Measurements from ENCODE around the gene EEIG2. TPM values are rescaled to one million over a fixed set of nuclear protein-coding genes. Genes with fewer than 3 reads are reported as not detected.

EEIG2 gene
- total and polyA plus RNA-seq, 2 of the 13 experiments (the other 11 are each of a cell fraction or from before 2014, with no cell fraction given): 0.90 to 3.2 TPM

- no peak overlapping the region for H3K9ac ChIP-seq (ENCODE audit: insufficient read depth, low read depth, low read length)
- ChIA-PET CTCF (ENCODE audit: low intra/inter-chr PET ratio, low total read pairs) (no interaction called here), POLR2A (interaction anchor here (0.7 kb wide), 1 partner anchor 12 kb away, joined by 3 read pairs; no protein-coding TSS in a partner anchor)
- no peaks in the 10 kb centered on the region for H3K27me3 ChIP-seq (ENCODE audit: control insufficient read depth in 1 of 2, insufficient read depth in 2 of 2, low read length in 2 of 2)
- intact Hi-C loops (cut with micrococcal nuclease; ENCODE audit: unreplicated experiment): no loop called here
- H3K79me2 ChIP-seq (ENCODE audit: insufficient read depth, low read length): no peaks in the 10 kb centered on the region
- peaks cover 7% of the 10 kb centered on the region; the same call in 1 of the 2 replicates for H3K4me1 ChIP-seq (ENCODE audit: insufficient read depth, low read length)
- H3K9me3 ChIP-seq (ENCODE audit: low read length): no peaks in the 10 kb centered on the region
- 85% methylated on average over 1 of the region's 1 CpG for WGBS (ENCODE audit: low lambda C conversion rate)
- no peak for ATAC-seq
- H3K4me2 ChIP-seq (ENCODE audit: low read depth, low read length): no peak overlapping the region
- no peak overlapping the region for H2AFZ ChIP-seq (ENCODE audit: low read length)
- no peaks in the 10 kb centered on the region for H3K36me3 ChIP-seq (replicated peaks in 1 of 2; ENCODE audit: control insufficient read depth in 1 of 2, insufficient read depth in 2 of 2, low read length in 2 of 2)
- H3K27ac ChIP-seq (ENCODE audit: extremely low read length, insufficient read depth, low read length): no peak overlapping the region
- in situ Hi-C loops (cut with HindIII; ENCODE audit: extremely low pct_ligation_motif_present, low pct_unique_long_range_greater_than_20kb): no loop called here
- no peak for DNase-seq (ENCODE audit: low spot score)
- no peak overlapping the region for H3K4me3 ChIP-seq (replicated peaks in 1 of 3; ENCODE audit: insufficient read depth in 1 of 3, low read depth in 2 of 3, low read length in 3 of 3)
- no peaks in the 10 kb centered on the region for H4K20me1 ChIP-seq (ENCODE audit: insufficient read depth, low read length)
- no peak for FAIRE-seq
- TF ChIP-seq PLSCR1 (CRISPR knock-in tag; IDR thresholded peaks at IDR 0.05; ENCODE audit: borderline replicate concordance) (no peak), ZKSCAN1 (IDR thresholded peaks at IDR 0.05; ENCODE audit: low read length) (no peak), MTF2 (CRISPR knock-in tag; IDR thresholded peaks at IDR 0.05; ENCODE audit: borderline replicate concordance) (no peak), HDAC1 (CRISPR knock-in tag; IDR thresholded peaks at IDR 0.05) (no peak), SRSF9 (IDR thresholded peaks at IDR 0.05; ENCODE audit: borderline replicate concordance, insufficient read depth, low read depth, low read length, poor library complexity, severe bottlenecking) (no peak), MTERF4 (CRISPR knock-in tag; IDR thresholded peaks at IDR 0.05) (no peak), HHEX (CRISPR knock-in tag; IDR thresholded peaks at IDR 0.05) (no peak), ZNF430 (CRISPR knock-in tag; IDR thresholded peaks at IDR 0.05) (no peak), HDAC2 (CRISPR knock-in tag; IDR thresholded peaks at IDR 0.05) (no peak), ZBTB14 (CRISPR knock-in tag; IDR thresholded peaks at IDR 0.05) (no peak), TP53 (CRISPR knock-in tag; conservative IDR thresholded peaks at IDR 0.05) (no peak), SUZ12 (IDR thresholded peaks at IDR 0.05; ENCODE audit: low read depth, low read length) (no peak), WIZ (CRISPR knock-in tag; IDR thresholded peaks at IDR 0.05) (no peak), TEAD3 (CRISPR knock-in tag; optimal IDR thresholded peaks at IDR 0.05; ENCODE audit: borderline replicate concordance) (no peak), RAD21 (CRISPR knock-in tag; IDR thresholded peaks at IDR 0.05) (no peak), KDM6A (CRISPR knock-in tag; IDR thresholded peaks at IDR 0.05; ENCODE audit: low read depth) (no peak), ZNF446 (CRISPR knock-in tag; IDR thresholded peaks at IDR 0.05) (no peak), ZBTB38 (CRISPR knock-in tag; IDR thresholded peaks at IDR 0.05) (no peak), U2AF2 (IDR thresholded peaks at IDR 0.05; ENCODE audit: low read depth, low read length) (no peak), PHF5A (CRISPR knock-in tag; IDR thresholded peaks at IDR 0.05; ENCODE audit: low read depth, unreplicated experiment) (no peak)
- no TSS peak for BruUV-seq (replicated peaks)
Measured at GRCh38 chr1:108598340-108598739, 38.4 kb downstream of the EEIG2 start.
